ENCODE measurements around the gene P2RX1.

DNA sequence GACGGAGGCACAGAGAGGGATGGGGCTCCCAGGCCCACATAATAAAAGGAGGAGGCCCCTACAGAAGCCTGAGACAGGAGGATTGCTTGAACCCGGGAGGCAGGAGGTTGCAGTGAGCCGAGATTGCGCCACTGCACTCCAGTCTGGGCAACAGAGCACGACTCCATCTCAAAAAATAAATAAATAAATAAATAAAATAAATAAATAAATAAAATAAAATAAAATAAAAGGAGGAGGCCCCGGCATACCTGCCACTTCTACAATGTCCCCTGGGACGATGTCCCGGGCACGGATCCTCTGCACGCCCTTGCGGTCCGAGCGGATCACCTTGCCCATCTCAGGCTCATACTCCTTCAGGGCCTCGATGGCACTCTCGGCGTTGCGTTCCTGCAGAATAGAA, 34.7 kb upstream of the P2RX1 start:
- TF ChIP-seq, protein P1, sequence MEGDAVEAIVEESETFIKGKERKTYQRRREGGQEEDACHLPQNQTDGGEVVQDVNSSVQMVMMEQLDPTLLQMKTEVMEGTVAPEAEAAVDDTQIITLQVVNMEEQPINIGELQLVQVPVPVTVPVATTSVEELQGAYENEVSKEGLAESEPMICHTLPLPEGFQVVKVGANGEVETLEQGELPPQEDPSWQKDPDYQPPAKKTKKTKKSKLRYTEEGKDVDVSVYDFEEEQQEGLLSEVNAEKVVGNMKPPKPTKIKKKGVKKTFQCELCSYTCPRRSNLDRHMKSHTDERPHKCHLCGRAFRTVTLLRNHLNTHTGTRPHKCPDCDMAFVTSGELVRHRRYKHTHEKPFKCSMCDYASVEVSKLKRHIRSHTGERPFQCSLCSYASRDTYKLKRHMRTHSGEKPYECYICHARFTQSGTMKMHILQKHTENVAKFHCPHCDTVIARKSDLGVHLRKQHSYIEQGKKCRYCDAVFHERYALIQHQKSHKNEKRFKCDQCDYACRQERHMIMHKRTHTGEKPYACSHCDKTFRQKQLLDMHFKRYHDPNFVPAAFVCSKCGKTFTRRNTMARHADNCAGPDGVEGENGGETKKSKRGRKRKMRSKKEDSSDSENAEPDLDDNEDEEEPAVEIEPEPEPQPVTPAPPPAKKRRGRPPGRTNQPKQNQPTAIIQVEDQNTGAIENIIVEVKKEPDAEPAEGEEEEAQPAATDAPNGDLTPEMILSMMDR (IDR thresholded peaks at IDR 0.05; ENCODE audit: low read depth, low read length, poor library complexity, severe bottlenecking) = no peak
- no peak for TF ChIP-seq EZH2phosphoT487 (IDR thresholded peaks at IDR 0.05; ENCODE audit: borderline replicate concordance, low read length)

Measured in DOHH2 (cell line).